Endothelial cell of umbilical vein (primary cell): ENCODE results near the gene MRPS6. TPM values are rescaled to one million over a fixed set of nuclear protein-coding genes. Genes with fewer than 3 reads are reported as not detected.

ENCODE experiments used
- BruUV-seq: library from RNA; stranded (reverse); fragments of 400-500 nt; replicated peaks from 2 replicates; lab custom pipeline; 2021; lab: Mats Ljungman, UMichigan
- CTCF ChIA-PET: fragments of 300-600, 350-600 bp; sonication (Branson Sonifier 250); formaldehyde crosslinking; loops from one replicate; lab custom pipeline; 2021; ENCODE audit warnings: antibody characterized with exemption, inconsistent platforms; lab: Charles Lee
- POLR2A ChIA-PET: fragments of 300-600, 350-600 bp; sonication (Branson Sonifier 250); formaldehyde crosslinking; loops from one replicate; lab custom pipeline; 2021; ENCODE audit warnings: antibody characterized with exemption, inconsistent platforms; lab: Charles Lee
- DNase-seq: peaks from one replicate; pipeline ENCODE4 v3.0.0-alpha.2; 2011; ENCODE audit warnings: low read depth, low spot score
- FAIRE-seq: peaks from 2 replicates; lab custom pipeline; 2011; peaks lifted over from hg19 to GRCh38; lab: Jason Lieb, UNC
- H2AFZ ChIP-seq: 2 replicates; pipeline ENCODE4 v1.6.0; 2012; ENCODE audit warnings: low read depth, low read length, control low read depth, inconsistent platforms
- H3K27ac ChIP-seq: 2 replicates; pipeline ENCODE4 v1.5.1; 2011; ENCODE audit warnings: low read depth, mild to moderate bottlenecking, control low read depth, low read length, moderate library complexity; ENCODE audit not compliant: insufficient read depth
- H3K27me3 ChIP-seq, 2 experiments: 2 replicates each; pipeline versions ENCODE4 v1.6.0 to v1.6.1; 2011; ENCODE audit warnings: low read length in 2 of 2, mixed read lengths in 1 of 2; ENCODE audit not compliant: control insufficient read depth in 2 of 2, insufficient read depth in 2 of 2
- H3K36me3 ChIP-seq, 2 experiments: 2 replicates in 1 of 2; 3 replicates in 1 of 2; pipeline ENCODE4 v1.5.1; 2011; ENCODE audit warnings: low read length in 2 of 2, mild to moderate bottlenecking in 1 of 2, moderate library complexity in 1 of 2; ENCODE audit not compliant: control insufficient read depth in 2 of 2, insufficient read depth in 2 of 2; ENCODE audit errors: extremely low read depth in 1 of 2
- H3K4me1 ChIP-seq: 3 replicates; pipeline ENCODE4 v1.5.1; 2011; ENCODE audit warnings: mild to moderate bottlenecking, low read length; ENCODE audit not compliant: control insufficient read depth, insufficient read depth; ENCODE audit errors: extremely low read depth
- H3K4me2 ChIP-seq: 2 replicates; pipeline ENCODE4 v1.6.1; 2011; ENCODE audit warnings: low read length, control low read depth, mixed read lengths; ENCODE audit not compliant: insufficient read depth
- H3K4me3 ChIP-seq, 3 experiments: fragments of 200-600 bp in 1 of 3; sonication (generic), shearing (Covaris generic) in 1 of 3; replicated peaks in 1 of 3; 2 replicates each; pipeline ENCODE4 v1.5.1; 2011 to 2016; ENCODE audit warnings: control low read depth in 3 of 3, low read length in 3 of 3, mild to moderate bottlenecking in 2 of 3, inconsistent platforms in 1 of 3, low read depth in 1 of 3, moderate library complexity in 1 of 3; ENCODE audit not compliant: insufficient read depth in 1 of 3
- H3K79me2 ChIP-seq: 2 replicates; pipeline ENCODE4 v1.6.0; 2012; ENCODE audit warnings: low read length, inconsistent platforms; ENCODE audit not compliant: control insufficient read depth, insufficient read depth
- H3K9ac ChIP-seq: replicated peaks from 2 replicates; pipeline ENCODE3; 2011; ENCODE audit warnings: low read length, control low read depth; ENCODE audit not compliant: insufficient read depth; ENCODE audit errors: extremely low read depth
- H3K9me1 ChIP-seq: replicated peaks from 3 replicates; pipeline ENCODE4 v1.6.0; 2011; ENCODE audit warnings: mild to moderate bottlenecking, low read length; ENCODE audit not compliant: control insufficient read depth, insufficient read depth; ENCODE audit errors: extremely low read depth
- H3K9me3 ChIP-seq: replicated peaks from 2 replicates; pipeline ENCODE4 v1.5.1; 2012; ENCODE audit warnings: low read length, inconsistent platforms; ENCODE audit not compliant: control insufficient read depth, insufficient read depth
- H4K20me1 ChIP-seq: replicated peaks from 2 replicates; pipeline ENCODE3; 2011; ENCODE audit warnings: mild to moderate bottlenecking, low read length; ENCODE audit not compliant: control insufficient read depth, insufficient read depth; ENCODE audit errors: extremely low read depth
- EZH2 ChIP-seq: IDR thresholded peaks from 2 replicates; pipeline ENCODE4 v1.6.1; 2012; ENCODE audit warnings: borderline replicate concordance, low read depth, mild to moderate bottlenecking, moderate library complexity, low read length, inconsistent platforms; ENCODE audit not compliant: severe bottlenecking
- FOS ChIP-seq: IDR thresholded peaks from 2 replicates; pipeline ENCODE4 v1.6.1; 2011; ENCODE audit warnings: mild to moderate bottlenecking, low read length, moderate library complexity, borderline replicate concordance; ENCODE audit not compliant: insufficient read depth
- GATA2 ChIP-seq: IDR thresholded peaks from 2 replicates; pipeline ENCODE4 v1.7.0; 2011; ENCODE audit warnings: low read depth, mild to moderate bottlenecking, moderate library complexity, mixed read lengths, low read length; ENCODE audit not compliant: insufficient read length, insufficient read depth
- JUN ChIP-seq: IDR thresholded peaks from 2 replicates; pipeline ENCODE4 v1.6.1; 2011; ENCODE audit warnings: borderline replicate concordance, low read depth; ENCODE audit not compliant: insufficient read length, insufficient read depth
- MYC ChIP-seq: IDR thresholded peaks from one replicate; pipeline ENCODE4 v1.6.1; 2011; ENCODE audit warnings: mild to moderate bottlenecking, low read depth, low read length
- POLR2A ChIP-seq: IDR thresholded peaks from 2 replicates; pipeline ENCODE4 v1.6.1; 2012; ENCODE audit warnings: low read depth, mild to moderate bottlenecking, control low read depth, low read length
- POLR2AphosphoS5 ChIP-seq: IDR thresholded peaks from 2 replicates; pipeline ENCODE4 v1.6.1; 2012; ENCODE audit warnings: low read depth, mild to moderate bottlenecking, control low read depth, low read length, moderate library complexity; ENCODE audit not compliant: insufficient read depth
- dilution Hi-C: fragments of 300-500 bp; cut with MboI; formaldehyde crosslinking; loops from one replicate; pipeline ENCODE4 v1.15.0; 2019; ENCODE audit warnings: low sequenced_read_pairs; ENCODE audit not compliant: extremely low pct_ligation_motif_present
- intact Hi-C: fragments of 100-400 bp; cut with micrococcal nuclease; formaldehyde crosslinking; loops from one replicate; pipeline ENCODE4 v1.10.0; 2022
- polyA plus RNA-seq, 4 experiments: library from polyadenylated mRNA; depleted of rRNA in 3 of 4; stranded (reverse) in 3 of 4; unstranded in 1 of 4; fragments of >200 nt; gene quantifications; 2 replicates each; pipeline versions ENCODE4 v1.2.1 to v1.2.3, GENCODE V29; 2011 to 2012; ENCODE audit warnings: missing spikeins in 1 of 4
- total RNA-seq: library from RNA; stranded (reverse); gene quantifications from 2 replicates; pipeline ENCODE4 v1.2.3, GENCODE V29; 2021
- TF ChIP-seq, protein P1 (sequence below), 2 donors: IDR thresholded peaks; 1 replicate in 1 of 2; 2 replicates in 1 of 2; pipeline ENCODE4 v1.5.1; 2011; ENCODE audit warnings: low read length in 2 of 2, mild to moderate bottlenecking in 2 of 2, moderate library complexity in 2 of 2, control low read depth in 1 of 2, inconsistent platforms in 1 of 2, low read depth in 1 of 2; ENCODE audit not compliant: insufficient read depth in 1 of 2; ENCODE audit errors: extremely low read depth in 1 of 2
- TF ChIP-seq, protein P2 (sequence below): IDR thresholded peaks from 2 replicates; pipeline ENCODE4 v1.6.1; 2011; ENCODE audit not compliant: insufficient read depth, insufficient read length

Gene MRPS6
- total and polyA plus RNA-seq, 2 donors (not counting 3 experiments of a cell fraction or from before 2014, with no cell fraction given), result 19.8 to 37.2 TPM

DNA sequence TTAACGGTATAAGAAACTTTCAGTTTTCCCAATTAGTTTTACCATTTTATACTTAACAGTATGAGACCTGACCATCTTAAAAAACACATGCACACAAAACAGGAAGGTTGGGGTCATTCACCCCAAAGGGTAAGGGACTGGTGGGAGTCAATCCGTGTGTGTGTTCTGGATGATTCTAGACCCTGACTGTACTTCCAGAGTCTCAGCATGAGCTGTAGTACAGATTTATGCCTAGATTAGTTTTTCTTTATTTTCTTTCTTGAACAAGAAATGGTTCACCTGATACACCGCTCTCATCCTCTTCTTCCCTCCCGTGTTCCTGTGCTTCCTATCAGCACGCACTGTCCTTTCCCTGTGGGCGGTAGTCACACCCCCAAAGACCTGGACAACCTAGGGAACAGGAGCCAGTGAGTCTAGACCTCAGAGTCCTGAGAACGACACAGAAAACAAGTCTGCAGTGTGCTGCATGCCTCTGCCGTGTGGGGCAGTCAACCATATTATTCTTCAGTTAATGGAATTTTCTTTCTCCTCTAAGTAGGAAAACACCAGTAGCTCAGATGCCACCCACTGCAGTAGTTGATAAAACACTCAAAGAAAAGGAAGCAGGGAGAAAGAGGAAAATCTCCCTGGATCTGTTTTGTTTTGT is 38.9 kb upstream of the MRPS6 start:
- TF ChIP-seq MYC (no peak), POLR2AphosphoS5 (no peak), FOS (no peak), EZH2 (no peak), POLR2A (no peak), GATA2 (no peak), JUN (no peak)
- TF ChIP-seq, protein P1, sequence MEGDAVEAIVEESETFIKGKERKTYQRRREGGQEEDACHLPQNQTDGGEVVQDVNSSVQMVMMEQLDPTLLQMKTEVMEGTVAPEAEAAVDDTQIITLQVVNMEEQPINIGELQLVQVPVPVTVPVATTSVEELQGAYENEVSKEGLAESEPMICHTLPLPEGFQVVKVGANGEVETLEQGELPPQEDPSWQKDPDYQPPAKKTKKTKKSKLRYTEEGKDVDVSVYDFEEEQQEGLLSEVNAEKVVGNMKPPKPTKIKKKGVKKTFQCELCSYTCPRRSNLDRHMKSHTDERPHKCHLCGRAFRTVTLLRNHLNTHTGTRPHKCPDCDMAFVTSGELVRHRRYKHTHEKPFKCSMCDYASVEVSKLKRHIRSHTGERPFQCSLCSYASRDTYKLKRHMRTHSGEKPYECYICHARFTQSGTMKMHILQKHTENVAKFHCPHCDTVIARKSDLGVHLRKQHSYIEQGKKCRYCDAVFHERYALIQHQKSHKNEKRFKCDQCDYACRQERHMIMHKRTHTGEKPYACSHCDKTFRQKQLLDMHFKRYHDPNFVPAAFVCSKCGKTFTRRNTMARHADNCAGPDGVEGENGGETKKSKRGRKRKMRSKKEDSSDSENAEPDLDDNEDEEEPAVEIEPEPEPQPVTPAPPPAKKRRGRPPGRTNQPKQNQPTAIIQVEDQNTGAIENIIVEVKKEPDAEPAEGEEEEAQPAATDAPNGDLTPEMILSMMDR (IDR thresholded peaks at IDR 0.05; ENCODE audit: extremely low read depth in 1 of 2, insufficient read depth in 1 of 2, low read depth in 1 of 2, low read length in 2 of 2), result no peak
- TF ChIP-seq, protein P2, sequence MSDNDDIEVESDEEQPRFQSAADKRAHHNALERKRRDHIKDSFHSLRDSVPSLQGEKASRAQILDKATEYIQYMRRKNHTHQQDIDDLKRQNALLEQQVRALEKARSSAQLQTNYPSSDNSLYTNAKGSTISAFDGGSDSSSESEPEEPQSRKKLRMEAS, result no peak
- H3K9me1 ChIP-seq, result no peaks in the 10 kb centered on the region
- H3K4me3 ChIP-seq, result no peak overlapping the region
- intact Hi-C loops, result no loop called here
- dilution Hi-C loops, result no loop called here
- no peak for FAIRE-seq
- DNase-seq, result no peak
- BruUV-seq, result no TSS peak
- no peak overlapping the region for H3K27ac ChIP-seq
- H3K27me3 ChIP-seq, result peaks cover 5 to 9% of the 10 kb centered on the region in 2 experiments
- ChIA-PET CTCF (interaction anchor here (0.7 to 3.7 kb wide), 4 partner anchors 9 to 111 kb away, joined by 3 to 9 read pairs (median 3); no protein-coding TSS in a partner anchor), POLR2A (no interaction called here)
- H3K36me3 ChIP-seq, result no peaks in the 10 kb centered on the region
- H3K4me1 ChIP-seq, result no peaks in the 10 kb centered on the region
- no peak overlapping the region for H3K4me2 ChIP-seq
- H3K9me3 ChIP-seq, result no peaks in the 10 kb centered on the region
- no peak overlapping the region for H2AFZ ChIP-seq
- H3K9ac ChIP-seq, result no peak overlapping the region
- H3K79me2 ChIP-seq, result no peaks in the 10 kb centered on the region
- no peaks in the 10 kb centered on the region for H4K20me1 ChIP-seq
